Activated CD4-positive, alpha-beta T cell treated with anti-CD3 and anti-CD28 coated beads for 24 hours (primary cell): ENCODE results near the gene VN1R5.
"Not testable (repeated sequence)": the region's sequence is repeated elsewhere in the genome, so short reads cannot be mapped to it uniquely, and the experiment has no call there.

ENCODE experiments used
- DNase-seq, 2 donors: peaks; one replicate each; pipeline ENCODE4 v3.0.0-alpha.2; 2020; ENCODE audit warnings: low read depth in 2 of 2

The VN1R5 gene

DNA sequence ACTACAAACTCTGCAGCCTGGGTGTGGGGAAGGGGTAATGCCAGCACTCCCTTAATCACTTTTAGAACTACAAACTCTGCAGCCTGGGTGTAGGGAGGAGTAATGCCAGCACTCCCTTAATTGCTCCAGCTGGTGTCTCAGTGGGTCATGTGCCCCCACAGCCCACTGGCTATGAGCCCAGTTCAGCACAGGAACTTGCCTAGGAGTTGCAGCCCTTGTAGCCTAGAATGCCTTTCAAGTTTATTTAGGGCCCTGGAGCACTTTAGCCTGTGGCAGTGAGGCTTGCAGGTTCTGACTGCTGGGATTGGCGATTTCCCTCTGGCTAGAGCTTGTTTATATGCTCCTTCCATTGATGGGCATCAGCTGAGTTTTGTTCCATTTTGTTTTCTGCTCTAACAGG, 17.1 kb downstream of the VN1R5 start:
- no peak for DNase-seq

DNA sequence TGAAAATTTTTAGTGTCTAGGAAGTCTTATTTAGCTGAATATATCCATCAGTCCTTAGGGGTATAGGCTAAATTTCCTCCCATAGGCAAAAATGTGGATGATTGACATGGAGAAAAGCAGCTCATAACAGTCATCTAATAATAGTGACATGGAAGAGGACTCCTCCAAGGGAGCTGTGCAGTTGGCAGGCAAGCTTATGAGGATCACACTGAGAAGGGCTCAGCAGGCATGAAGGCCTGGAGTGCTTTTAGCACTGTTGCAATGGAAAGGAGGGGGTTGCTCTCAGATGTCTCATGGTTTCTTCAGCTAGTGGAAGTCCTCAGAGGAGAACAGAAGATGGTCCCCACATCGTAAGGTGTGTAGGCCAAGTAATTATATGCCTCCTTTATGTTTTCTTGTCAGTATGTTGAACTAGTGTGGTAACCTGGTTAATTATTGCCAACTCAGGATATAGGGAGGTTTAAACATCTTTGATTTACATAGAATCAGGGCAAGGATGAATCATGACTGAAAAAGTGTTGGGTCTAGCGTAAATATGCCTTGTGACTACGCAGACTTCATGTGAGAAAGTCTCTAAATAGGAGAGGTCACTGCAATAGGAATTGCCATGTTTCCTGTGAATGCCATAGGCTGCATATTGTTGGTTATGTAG, 18.9 kb downstream of the VN1R5 start:
- no peak for DNase-seq

DNA sequence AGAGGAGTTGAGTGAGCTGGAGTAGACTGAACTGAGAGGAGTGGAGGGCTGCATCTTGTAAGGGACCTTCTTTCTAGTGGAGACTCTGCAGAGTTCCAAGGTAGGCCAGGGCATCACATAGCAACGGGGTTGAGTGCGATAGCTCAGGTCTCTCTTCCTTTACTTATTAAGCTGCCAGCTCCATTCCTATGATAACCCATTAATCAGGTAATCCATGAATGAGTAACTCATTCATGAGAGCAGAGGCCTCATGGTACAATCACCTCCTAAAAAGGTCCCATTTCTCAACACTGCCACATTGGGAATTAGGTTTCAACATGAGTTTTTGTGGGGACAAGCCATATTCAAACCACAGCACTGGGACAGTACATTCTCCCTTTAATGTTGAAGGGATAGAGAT, 21.3 kb downstream of the VN1R5 start:
- DNase-seq = no peak

DNA sequence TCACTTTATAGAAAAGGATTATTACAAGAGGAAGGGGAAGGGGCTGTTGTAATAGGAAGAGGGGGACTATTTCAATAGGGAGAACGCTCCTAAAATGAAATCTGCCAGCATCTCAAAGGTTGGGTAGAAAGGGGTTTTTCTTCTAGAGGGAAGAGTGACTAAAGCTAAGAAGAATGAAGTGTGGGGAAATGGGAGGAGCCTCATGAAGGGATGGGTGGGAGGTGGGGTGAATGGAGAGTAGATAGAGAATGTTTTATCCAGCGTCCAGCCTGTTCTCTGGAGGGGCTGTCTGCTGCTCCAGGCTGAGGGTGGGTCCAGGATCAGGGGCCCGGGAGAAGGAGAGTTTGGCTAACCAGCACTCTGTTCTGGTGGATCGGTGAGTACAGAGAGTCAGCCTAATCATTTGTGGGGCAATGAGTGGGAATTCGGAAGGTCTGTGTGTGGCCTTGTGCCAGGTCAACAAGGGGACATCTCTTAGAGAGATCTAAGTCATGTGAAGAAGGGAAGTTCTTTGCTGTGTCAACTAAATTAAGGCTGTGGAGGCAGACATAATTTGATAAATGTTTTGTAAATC, 25.2 kb downstream of the VN1R5 start:
- no peak for DNase-seq

DNA sequence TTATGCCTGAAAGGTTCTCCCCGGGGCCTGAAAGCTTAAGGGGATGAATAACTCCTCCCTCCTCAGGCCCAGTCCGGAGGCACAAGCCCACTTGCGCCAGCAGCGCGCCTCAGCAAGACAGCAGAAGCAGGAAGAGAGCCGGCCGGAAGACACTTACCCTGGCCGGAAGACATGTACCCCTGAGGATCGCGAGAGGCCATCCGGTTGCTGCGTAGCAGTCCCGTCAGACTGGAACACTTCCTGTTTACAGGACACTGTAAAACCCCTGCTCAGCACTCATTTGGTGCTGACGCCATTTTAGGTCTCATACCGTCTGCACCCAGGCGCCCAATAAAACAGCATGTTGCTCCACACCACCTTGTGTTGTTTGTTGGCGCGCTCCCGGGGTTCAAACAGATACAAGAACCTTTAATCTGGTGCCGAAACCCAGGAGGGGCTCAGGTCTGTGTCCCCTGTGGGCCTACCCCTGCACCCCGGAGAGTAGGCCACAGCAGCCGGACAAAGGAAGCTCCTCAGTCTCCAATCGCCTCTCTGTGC, 30.3 kb downstream of the VN1R5 start:
- no peak for DNase-seq

DNA sequence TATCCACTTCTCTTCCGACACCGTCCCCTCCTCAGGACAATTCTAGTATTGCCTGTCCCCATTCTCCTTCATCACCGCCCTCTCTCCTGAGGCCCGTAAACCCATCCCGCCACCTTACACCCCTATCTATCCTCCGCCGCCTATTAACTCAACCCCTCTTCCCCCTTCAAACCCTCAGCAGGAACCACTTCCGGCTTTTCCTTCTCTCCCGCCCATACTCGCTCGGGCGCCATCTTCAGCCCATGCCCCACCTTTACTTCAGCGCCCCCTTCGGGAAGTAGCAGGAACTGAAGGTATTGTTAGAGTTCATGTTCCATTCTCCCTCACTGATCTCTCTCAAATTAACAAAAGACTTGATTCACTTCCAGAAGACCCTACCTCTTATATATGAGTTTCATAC, 31.6 kb downstream of the VN1R5 start:
- no peak for DNase-seq

DNA sequence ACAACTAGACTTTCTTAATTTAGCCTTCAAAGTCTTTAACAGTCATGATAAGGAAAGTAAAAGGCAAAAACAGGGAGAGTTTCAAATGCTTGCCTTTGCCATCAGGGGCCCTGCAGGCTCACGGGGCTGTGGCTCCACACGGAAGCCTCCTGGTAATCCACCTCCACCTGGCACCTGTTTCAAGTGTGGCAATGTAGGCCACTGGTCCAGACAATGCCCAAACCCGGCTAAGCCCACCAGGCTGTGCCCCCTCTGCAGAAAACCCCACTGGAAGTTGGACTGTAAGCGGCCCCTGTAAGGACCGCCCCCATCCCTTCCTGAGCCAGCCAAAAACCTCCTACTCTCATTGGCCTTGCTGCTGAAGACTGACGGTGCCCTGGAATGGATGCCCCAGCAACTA, 32.5 kb downstream of the VN1R5 start:
- no peak for DNase-seq

DNA sequence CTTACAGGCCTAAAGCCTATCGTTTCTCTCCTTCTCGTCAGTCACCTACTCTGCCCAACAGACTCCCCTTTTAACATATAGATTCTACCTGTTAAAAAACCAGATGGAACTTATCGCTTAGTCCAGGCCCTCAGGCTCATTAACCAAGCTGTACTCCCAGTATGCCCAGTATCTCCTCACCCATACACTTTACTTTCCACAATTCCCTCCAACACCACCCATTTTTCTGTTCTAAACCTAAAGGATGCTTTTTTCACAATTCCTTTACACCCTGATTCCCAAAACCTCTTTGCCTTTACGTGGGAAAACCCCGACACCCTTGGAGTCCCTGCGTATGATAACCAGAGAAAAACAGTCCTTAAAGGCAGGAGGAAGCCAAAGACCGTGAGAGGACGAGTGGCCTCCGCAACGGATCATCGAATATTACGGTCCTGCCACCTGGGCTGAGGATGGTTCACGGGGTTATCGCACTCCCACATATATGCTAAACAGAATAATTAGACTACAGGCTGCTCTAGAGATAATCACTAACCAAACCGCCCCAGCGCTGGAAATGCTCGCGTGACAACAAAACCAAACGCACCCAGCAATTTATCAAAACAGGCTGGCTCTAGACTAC, 33.5 kb downstream of the VN1R5 start:
- DNase-seq = not testable (repeated sequence)

DNA sequence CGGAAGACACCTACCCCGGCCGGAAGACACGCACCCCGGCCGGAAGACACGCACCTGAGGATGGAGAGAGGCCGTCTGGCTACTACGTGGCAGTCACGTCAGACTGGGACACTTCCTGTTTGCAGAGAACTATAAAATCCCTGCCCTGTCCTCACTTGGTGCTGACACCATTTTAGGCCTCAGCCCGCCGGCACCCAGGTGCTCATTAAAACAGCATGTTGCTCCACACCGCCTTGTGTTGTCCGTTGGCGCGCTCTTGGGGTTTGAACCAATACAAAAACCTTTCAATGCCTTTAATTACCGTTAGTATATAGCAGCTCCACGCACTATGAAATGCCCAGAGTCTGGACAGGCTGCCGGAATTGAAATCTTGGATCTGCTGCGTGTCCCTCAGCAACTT, 34.7 kb downstream of the VN1R5 start:
- DNase-seq = no peak

DNA sequence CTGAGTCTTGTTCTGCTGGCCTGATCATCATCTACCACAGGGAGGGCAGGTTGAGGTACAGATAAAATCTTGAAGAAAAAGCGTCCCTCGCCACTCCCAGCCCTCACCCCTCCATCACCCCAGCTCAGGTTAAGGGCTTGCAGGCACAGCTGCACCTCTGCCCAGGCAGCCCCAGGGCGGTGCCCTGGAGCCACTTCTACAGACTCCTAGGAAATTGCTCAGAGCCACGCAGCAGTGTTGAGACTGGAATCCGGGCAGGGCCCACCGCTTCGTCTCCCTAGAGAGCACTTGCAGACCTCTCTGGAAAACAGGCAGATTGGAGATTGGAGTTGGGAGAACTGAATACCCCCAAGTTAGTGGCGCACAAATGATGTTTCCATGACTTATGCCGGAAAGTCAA, 35.3 kb downstream of the VN1R5 start:
- no peak for DNase-seq

DNA sequence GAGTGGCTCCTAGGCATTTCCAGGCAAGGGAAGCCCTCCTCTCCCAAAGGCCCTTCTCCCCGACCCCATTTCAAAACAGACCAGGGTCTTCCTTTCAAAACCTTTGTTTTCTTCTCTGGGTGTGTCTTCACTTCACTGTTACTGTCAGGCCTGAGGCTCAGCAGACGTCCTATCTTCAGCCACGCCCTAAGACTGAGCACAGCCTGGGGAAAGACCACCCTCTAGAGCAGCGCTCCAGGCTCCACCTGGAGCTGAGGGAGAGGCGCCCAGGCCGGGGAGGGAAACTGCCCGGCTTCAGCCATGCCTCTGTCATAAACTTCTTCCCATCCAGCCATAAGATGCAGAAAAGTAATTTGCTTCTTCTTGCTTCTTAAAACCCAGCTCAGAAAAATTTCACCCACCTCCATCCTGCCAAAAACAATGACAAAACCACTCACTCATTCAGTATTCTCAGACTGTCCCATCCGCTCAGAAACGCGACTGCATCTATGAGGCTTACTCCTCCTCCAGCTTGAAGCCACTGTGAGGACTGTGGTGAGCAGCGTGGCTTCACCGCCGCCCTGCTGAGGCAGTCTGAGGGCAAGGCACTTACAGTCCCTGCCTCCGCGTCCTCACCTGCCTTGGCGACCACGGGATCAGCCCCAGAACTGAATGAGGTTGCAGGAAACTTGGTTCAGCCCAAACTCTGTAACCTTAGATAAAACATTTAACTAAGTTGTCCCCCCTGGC, 36.1 kb downstream of the VN1R5 start:
- no peak for DNase-seq

DNA sequence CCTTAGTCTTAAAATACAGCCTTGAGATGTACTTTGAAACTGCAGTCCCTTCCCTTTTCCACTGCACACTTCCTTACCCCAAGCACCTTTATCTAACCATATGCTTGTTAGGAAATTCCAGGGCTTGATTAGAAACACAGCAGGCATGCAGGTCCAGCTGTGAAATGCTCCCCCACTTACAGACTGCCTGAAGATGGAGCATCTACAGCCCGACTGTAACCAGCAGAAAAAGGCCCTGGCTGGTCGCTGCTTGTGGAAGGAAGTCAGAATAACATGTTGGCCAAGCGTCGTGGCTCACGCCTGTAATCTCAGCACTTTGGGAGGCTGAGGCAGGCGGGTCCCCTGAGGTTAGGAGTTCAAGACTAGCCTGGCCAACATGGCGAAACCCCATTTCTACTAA, 37.2 kb downstream of the VN1R5 start:
- no peak for DNase-seq

DNA sequence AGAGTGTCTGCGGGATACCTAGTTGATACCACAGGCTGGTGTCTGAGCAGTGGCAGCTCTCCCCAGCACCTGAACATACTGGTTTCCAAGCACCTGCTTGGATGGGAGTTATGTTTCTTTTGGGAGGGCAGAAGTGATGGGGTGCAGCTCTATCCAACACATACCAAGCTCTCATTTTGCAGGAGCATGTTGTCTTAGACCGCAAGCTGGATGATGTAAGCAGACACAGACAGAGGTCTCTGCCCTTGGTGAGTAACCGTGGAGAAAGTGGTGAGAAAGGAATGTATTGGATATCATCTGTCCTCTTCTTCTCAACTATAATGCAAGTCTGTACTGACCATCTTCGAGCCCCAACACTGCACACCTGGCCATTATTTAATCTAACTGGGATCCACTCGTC, 38.4 kb downstream of the VN1R5 start:
- DNase-seq = no peak

DNA sequence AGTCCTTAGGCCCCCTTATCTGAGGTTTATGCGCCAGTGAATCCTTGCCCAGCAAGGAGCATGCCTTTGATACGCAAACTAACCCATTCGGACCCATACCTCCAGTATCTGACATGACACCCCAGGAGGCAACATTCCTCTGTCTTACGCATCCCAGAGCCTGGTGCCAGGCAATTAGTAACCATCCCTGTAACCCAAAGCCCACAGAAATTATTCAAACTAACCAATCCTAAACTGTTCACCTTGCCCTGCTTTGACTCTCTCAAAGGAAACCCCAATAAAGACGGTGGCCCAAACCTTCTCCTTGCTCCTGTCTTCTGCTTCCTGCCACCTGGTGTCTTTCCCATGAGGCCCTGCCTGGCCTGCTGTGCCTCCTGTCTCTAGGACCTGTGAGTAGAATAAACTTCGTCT, 39.4 kb downstream of the VN1R5 start:
- DNase-seq = no peak

DNA sequence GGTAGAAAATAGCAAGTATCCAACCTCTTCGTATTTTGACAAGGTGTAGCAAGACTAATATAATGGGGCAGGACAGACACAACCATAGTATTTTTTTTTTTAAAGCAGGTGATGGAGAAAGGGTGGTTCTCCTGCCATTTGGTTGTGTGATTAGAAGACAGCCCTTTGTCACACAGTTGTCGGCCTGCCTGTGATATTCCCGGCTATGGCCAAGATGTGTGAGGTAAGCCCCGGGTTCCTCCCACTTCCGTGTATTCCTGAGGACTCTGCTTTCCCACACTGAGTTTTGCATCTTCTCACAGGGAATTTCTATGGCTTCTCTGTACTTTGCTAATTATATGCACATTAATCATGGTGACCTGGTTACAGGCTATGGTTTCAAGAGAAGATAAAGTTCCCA, 39.9 kb downstream of the VN1R5 start:
- DNase-seq = no peak

DNA sequence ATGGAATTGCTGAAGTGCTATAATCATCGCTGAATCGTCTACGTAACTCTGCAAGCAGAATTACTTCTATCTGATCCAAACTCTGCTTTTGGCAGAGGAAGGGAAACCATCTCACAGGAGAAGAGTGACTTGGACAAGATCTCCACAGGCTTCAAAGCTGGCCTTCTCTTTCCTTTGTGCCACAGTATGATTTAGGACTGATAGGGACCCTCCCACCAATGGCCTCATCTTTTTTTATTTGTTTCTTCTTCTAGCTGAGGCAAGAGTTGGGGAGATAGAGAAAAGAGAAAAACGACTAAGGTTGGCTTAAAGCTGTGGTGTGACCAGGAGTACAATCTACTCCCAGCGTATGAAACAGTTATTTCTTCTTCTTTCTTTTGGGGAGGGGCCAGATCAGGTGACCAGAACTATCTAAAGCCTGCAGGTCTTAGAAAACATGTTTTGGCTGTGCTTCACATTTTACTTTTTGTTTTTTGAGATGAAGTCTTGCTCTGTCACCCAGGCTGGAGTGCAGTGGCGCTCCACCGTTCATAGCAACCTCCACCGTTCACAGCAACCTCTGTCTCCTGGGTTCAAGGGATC, 40.8 kb downstream of the VN1R5 start:
- no peak for DNase-seq

DNA sequence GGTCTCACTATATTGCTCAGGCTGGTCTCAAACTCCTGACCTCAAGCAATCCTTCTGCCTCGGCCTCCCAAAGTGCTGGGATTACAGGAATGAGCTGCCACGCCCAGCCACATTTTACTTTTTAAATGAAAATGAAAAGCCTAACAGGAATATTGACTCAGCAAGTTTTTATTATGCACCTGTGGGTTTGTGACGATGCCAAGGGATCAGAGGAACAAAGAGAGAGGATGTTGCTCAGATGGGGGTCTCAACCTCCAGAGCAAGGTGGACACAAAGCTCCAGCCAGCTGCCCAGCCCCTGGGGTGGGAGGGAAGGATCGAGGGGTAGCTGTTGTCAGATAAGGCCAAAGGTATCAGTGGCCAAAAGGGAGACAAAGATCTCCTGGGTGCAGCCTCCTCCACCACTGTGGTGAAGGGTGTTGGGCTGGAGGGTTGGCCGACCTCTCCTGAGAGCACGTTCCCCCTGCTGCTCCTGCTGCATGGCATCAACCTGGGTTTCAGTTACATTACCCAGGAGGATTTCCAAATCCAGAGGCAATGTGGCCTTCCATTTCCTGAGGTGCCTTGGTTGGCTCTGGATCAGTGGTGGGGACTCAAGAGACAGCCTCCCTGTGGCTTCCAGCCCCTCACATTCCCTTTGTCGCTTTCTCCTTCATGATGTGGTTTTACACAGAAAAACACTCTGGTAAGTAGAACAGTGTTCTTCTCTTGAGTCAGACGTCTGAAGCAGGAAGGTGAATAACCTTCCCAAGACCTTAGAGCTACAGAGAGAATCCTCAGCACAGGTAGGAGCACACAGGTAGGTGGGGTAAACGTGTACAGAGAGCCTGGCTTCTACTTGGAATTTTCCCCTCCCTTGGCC, 41.6 kb downstream of the VN1R5 start:
- no peak for DNase-seq

DNA sequence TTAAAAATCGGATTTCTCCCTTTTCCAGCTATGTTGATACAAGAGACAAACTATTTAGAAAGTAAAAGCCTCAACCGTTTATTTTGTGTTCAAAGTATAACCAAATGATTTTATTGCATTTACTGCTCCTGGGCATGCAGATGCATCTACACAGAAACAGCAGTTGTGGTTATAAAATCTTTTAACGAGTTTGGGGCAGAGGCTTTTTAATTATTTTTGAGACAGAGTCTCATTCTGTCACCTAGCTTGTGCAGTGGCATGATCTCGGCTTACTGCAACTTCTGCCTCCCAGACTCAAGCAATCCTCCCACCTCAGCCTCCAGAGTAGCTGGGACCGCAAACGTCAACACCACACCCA, 42.2 kb downstream of the VN1R5 start:
- DNase-seq = no peak

DNA sequence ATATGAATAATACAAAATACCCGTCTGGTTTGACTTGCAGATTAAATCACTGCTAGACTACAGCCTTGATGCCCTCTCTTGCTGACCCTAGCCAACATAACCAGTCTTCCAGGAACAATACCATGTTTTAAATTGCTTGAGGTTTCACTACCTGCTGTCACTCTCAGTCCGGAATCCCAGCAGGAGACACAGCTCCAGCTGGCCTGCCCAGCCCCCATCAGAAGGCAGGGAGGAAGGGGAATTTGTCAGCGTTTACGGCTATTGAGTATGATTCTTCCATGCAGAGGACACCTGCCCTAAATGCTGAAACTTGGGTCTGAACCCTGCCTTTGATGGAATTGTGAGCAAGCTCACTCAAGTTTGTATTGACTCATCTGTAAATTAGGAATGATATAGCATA, 42.8 kb downstream of the VN1R5 start:
- DNase-seq = no peak

DNA sequence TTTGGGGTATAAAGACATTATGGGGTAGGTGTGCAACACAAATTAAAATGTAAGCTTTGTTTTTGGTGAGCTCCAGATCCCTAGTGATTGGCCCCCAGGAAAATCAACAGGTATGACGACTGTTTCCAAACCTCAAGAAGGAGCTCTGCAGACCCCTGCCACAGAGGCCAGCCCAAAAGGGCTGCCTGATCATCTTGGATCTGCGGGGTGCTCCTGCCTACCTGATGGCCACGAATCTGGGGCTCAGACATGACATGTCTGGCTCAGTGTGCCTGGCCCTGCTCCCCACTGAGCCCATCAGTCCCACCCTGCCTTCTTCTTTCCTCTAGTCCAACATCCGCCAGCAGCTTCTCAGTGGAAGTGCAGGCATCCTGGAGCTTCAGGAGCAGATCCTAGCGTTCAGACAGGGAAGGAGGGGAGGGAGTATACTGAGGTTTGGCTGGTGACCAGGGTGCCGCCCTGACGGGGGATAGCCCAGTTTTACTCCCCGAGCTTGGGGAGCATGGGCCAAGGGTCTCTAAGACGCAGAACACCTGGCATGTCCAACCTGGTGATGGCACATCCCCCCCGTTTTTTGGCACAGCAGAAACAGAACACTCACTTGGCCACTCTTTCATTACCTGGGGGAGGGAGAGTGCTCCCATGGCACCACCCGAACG, 44.0 kb downstream of the VN1R5 start:
- no peak for DNase-seq
